BLaER1 (cell line): ENCODE results near the gene SLC29A3.

Source experiments
- H3K27ac ChIP-seq: shearing (Covaris generic); formaldehyde crosslinking; 2 replicates; pipeline ENCODE4 v1.8.1; 2022
- H3K27me3 ChIP-seq: shearing (Covaris generic); formaldehyde crosslinking; 2 replicates; pipeline ENCODE4 v1.8.1; 2022
- H3K36me3 ChIP-seq: shearing (Covaris generic); formaldehyde crosslinking; 2 replicates; pipeline ENCODE4 v1.8.1; 2022
- H3K4me1 ChIP-seq: shearing (Covaris generic); formaldehyde crosslinking; 2 replicates; pipeline ENCODE4 v1.8.1; 2022
- H3K4me2 ChIP-seq: shearing (Covaris generic); formaldehyde crosslinking; 2 replicates; pipeline ENCODE4 v1.8.1; 2022
- H3K4me3 ChIP-seq: shearing (Covaris generic); formaldehyde crosslinking; 2 replicates; pipeline ENCODE4 v1.8.1; 2022
- H3K9ac ChIP-seq: shearing (Covaris generic); formaldehyde crosslinking; 2 replicates; pipeline ENCODE4 v1.8.1; 2022
- H3K9me3 ChIP-seq: shearing (Covaris generic); formaldehyde crosslinking; 2 replicates; pipeline ENCODE4 v1.8.1; 2022
- H4K20me1 ChIP-seq: shearing (Covaris generic); formaldehyde crosslinking; 2 replicates; pipeline ENCODE4 v1.8.1; 2022
- Cebpa-rat ChIP-seq: shearing (Covaris generic); IDR thresholded peaks from 2 replicates; pipeline ENCODE4 v1.8.1; 2022

Gene SLC29A3

GRCh38 chr10:71308244-71308643 lies 10.8 kb upstream of the SLC29A3 start:
- Histone ChIP-seq H3K9ac (no peak overlapping the region), H3K4me2 (no peak overlapping the region), H3K9me3 (no peaks in the 10 kb centered on the region), H3K27me3 (no peaks in the 10 kb centered on the region), H3K27ac (no peak overlapping the region), H3K4me3 (no peak overlapping the region), H4K20me1 (no peaks in the 10 kb centered on the region), H3K36me3 (no peaks in the 10 kb centered on the region), H3K4me1 (peaks cover 6% of the 10 kb centered on the region)
- no peak for TF ChIP-seq Cebpa-rat

GRCh38 chr10:71308985-71309384 lies 10.1 kb upstream of the SLC29A3 start:
- no peak for TF ChIP-seq Cebpa-rat
- Histone ChIP-seq H3K4me3 (no peak overlapping the region), H3K27me3 (no peaks in the 10 kb centered on the region), H4K20me1 (no peaks in the 10 kb centered on the region), H3K27ac (no peak overlapping the region), H3K4me2 (no peak overlapping the region), H3K36me3 (no peaks in the 10 kb centered on the region), H3K9ac (no peak overlapping the region), H3K4me1 (no peaks in the 10 kb centered on the region), H3K9me3 (no peaks in the 10 kb centered on the region)

GRCh38 chr10:71309919-71310318 lies 9.1 kb upstream of the SLC29A3 start:
- Histone ChIP-seq H3K4me2 (0 out of 2 replicates have a peak overlapping the region, but pooled peaks have one; percentile 0), H3K27me3 (no peaks in the 10 kb centered on the region), H3K9ac (no peak overlapping the region)

GRCh38 chr10:71312220-71312619 lies 6.8 kb upstream of the SLC29A3 start:
- H3K27me3 ChIP-seq: no peaks in the 10 kb centered on the region
- no peaks in the 10 kb centered on the region for H3K36me3 ChIP-seq
- H3K27ac ChIP-seq: no peak overlapping the region
- no peak overlapping the region for H3K4me2 ChIP-seq
- no peaks in the 10 kb centered on the region for H4K20me1 ChIP-seq
- peaks cover 25% of the 10 kb centered on the region for H3K4me1 ChIP-seq
- no peak overlapping the region for H3K9ac ChIP-seq
- no peak overlapping the region for H3K4me3 ChIP-seq
- TF ChIP-seq Cebpa-rat: no peak
- no peaks in the 10 kb centered on the region for H3K9me3 ChIP-seq

More at GRCh38 chr10:71309919-71310318, 9.1 kb upstream of the SLC29A3 start:
- Histone ChIP-seq H3K36me3 (no peaks in the 10 kb centered on the region), H3K4me3 (no peak overlapping the region), H3K4me1 (peaks cover 5% of the 10 kb centered on the region), H4K20me1 (no peaks in the 10 kb centered on the region), H3K9me3 (no peaks in the 10 kb centered on the region), H3K27ac (no peak overlapping the region)
- TF ChIP-seq Cebpa-rat: no peak

GRCh38 chr10:71312811-71313789 lies 6.0 kb upstream of the SLC29A3 start:
- Histone ChIP-seq H3K27me3 (no peaks in the 10 kb centered on the region), H3K4me2 (no peak overlapping the region), H3K9me3 (no peaks in the 10 kb centered on the region), H3K4me3 (no peak overlapping the region), H3K36me3 (no peaks in the 10 kb centered on the region), H3K4me1 (peaks cover 34% of the 10 kb centered on the region), H3K9ac (no peak overlapping the region), H3K27ac (no peak overlapping the region), H4K20me1 (no peaks in the 10 kb centered on the region)
- no peak for TF ChIP-seq Cebpa-rat

- no peak overlapping the region for H3K4me3 ChIP-seq
- H3K27ac ChIP-seq: peak overlapping the region; percentile 56; the same call in 1 of the 2 replicates
- TF ChIP-seq Cebpa-rat: no peak
- no peaks in the 10 kb centered on the region for H4K20me1 ChIP-seq
- peak overlapping the region; percentile 70 for H3K4me2 ChIP-seq
- H3K36me3 ChIP-seq: no peaks in the 10 kb centered on the region
- H3K9ac ChIP-seq: peak overlapping the region; percentile 42; the same call in 1 of the 2 replicates
- H3K4me1 ChIP-seq: peaks cover 42% of the 10 kb centered on the region
- H3K9me3 ChIP-seq: no peaks in the 10 kb centered on the region
- no peaks in the 10 kb centered on the region for H3K27me3 ChIP-seq
These were observed 4.9 kb upstream of the SLC29A3 start for GRCh38 chr10:71314028-71314693.

GRCh38 chr10:71314694-71315225 lies 4.3 kb upstream of the SLC29A3 start:
- H3K27ac ChIP-seq: peak overlapping the region; percentile 56; the same call in 1 of the 2 replicates
- H4K20me1 ChIP-seq: no peaks in the 10 kb centered on the region
- H3K4me1 ChIP-seq: peaks cover 44% of the 10 kb centered on the region
- H3K9me3 ChIP-seq: no peaks in the 10 kb centered on the region
- TF ChIP-seq Cebpa-rat: no peak
- peak overlapping the region; percentile 42; the same call in 1 of the 2 replicates for H3K9ac ChIP-seq
- H3K4me3 ChIP-seq: no peak overlapping the region
- no peaks in the 10 kb centered on the region for H3K27me3 ChIP-seq
- no peaks in the 10 kb centered on the region for H3K36me3 ChIP-seq
- peak overlapping the region; percentile 70 for H3K4me2 ChIP-seq

GRCh38 chr10:71316056-71316785 lies 2.8 kb upstream of the SLC29A3 start:
- H3K36me3 ChIP-seq: no peaks in the 10 kb centered on the region
- no peaks in the 10 kb centered on the region for H3K27me3 ChIP-seq
- H3K27ac ChIP-seq: peak overlapping the region; percentile 77
- no peaks in the 10 kb centered on the region for H3K9me3 ChIP-seq
- H3K9ac ChIP-seq: peak overlapping the region; percentile 64
- 0 out of 2 replicates have a peak, but pooled peaks cover 8% of the 10 kb centered on the region for H4K20me1 ChIP-seq
- no peak overlapping the region for H3K4me3 ChIP-seq
- H3K4me1 ChIP-seq: peaks cover 59% of the 10 kb centered on the region
- TF ChIP-seq Cebpa-rat: no peak
- peak overlapping the region; percentile 77 for H3K4me2 ChIP-seq

- peak overlapping the region; percentile 77 for H3K27ac ChIP-seq
- peaks cover 61% of the 10 kb centered on the region for H3K4me1 ChIP-seq
- H4K20me1 ChIP-seq: 0 out of 2 replicates have a peak, but pooled peaks cover 8% of the 10 kb centered on the region
- no peak for TF ChIP-seq Cebpa-rat
- no peaks in the 10 kb centered on the region for H3K27me3 ChIP-seq
- peak overlapping the region; percentile 77 for H3K4me2 ChIP-seq
- H3K4me3 ChIP-seq: no peak overlapping the region
- H3K36me3 ChIP-seq: no peaks in the 10 kb centered on the region
- no peaks in the 10 kb centered on the region for H3K9me3 ChIP-seq
- peak overlapping the region; percentile 64; the same call in 1 of the 2 replicates for H3K9ac ChIP-seq
These were observed 2.3 kb upstream of the SLC29A3 start for GRCh38 chr10:71316786-71317160.
